NCI-H524 treated with DMSO at 0.1 percent for 48 hours (cell line): ENCODE measurements around the gene EEF1AKMT3.

Experiments used
- DNase-seq: peaks from one replicate; lab custom pipeline; 2025; lab: John Stamatoyannopoulos, UW

Gene EEF1AKMT3

DNA sequence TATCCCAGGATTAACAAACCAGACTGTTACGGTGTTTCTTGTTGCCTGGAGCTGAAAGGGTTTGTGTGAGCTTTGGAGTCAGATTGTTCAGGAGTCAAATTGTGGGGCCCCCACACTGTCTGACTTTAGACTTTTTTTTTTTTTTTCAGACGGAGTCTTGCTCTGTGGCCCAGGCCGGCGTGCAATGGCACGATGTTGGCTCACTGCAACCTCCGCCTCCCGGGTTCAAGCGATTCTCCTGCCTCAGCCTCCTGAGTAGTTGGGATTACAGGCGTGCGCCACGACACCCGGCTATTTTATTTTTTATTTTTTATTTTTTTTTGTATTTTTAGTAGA, 11.0 kb downstream of the EEF1AKMT3 start:
- no peak for DNase-seq

DNA sequence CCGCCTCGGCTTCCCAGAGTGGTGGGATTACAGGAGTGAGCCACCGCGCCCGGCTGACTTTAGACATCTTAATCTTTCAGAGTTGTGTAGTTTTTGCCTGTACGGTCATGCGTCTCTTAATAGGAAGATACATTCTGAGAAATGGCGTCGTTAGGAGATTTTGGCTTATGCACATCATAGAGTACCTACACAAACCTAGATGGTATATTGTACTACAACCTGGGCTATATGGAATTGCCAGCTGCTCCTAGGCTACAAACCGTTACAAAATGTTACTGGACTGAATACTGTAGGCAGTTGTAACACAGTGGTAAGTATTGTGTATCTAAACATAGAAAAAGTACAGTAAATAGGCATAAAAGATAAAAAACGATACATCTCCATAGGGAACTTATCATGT, 11.4 kb downstream of the EEF1AKMT3 start:
- DNase-seq: no peak

DNA sequence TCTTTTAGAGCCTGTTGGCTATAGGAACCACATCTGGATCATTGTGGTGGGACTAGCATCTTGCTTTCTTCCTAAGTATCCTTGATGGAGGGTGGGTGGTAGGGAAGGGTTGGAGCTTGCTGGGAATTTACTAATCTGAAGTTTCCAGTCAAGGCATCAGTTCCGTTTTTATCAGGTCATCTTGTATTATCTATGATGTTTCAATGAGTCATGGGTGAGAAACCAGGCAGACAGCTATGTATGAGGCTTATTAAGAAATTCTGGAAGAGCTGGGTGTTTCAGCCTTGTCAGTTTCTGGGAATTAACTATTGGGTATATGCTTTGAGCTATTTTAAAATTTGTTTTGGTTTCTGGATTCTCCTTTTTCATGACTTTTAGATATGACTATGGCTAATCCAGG, 21.5 kb downstream of the EEF1AKMT3 start:
- no peak for DNase-seq

DNA sequence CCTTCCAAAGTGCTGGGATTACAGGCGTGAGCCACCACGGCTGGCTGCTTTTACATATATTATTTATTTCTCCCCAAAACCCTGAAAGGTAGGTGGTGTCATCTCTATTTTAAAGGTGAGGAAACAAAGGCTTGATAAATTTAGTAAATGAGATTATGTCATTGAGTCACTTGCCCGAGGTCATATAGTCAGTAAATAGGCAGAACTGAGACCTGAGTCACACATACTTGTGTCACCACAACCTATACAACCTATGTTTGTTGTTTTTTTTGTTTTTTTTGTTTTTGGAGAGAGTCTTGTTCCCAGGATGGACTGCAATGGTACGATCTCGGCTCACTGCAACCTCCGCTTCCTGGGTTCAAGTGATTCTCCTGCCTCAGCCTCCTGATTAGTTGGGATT, 22.9 kb downstream of the EEF1AKMT3 start:
- no peak for DNase-seq

DNA sequence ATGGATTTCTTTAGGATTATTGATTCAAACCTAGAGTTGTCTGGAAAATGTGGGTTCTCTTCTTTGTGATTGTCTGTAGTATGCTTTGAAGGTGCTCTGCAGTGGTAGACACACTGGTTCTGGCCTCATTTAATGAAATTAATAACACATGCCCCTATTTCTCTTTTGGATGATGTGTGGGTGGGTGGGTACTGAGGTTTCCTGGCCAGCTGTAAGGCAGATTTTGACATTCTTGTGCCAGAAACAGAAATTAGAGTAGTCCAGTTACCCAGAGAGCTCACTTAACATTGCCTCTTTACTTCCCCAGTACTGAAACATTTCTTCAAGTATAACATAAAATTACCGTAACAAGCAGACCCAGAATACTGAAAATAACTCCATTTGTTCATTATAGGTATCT, 24.6 kb downstream of the EEF1AKMT3 start:
- DNase-seq: no peak

DNA sequence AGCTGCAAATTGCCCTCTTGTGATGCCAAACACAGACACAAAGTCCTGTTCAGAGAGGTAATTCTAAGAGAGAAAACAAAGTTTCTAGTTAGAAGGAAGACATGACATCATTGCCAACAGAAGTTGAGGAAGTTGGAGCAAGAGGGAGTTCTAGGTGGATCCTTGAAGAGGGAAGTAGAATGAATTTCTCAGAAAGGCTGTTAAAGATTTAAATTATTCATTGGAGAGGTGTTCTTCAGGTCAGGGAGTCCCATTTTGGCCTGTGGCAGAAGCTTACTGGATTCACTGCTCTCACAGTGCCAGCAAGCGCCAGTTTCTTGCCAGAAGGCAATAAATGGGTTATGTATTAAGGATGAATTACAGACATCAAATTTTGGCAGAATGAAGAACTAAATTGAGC, 25.5 kb downstream of the EEF1AKMT3 start:
- no peak for DNase-seq

DNA sequence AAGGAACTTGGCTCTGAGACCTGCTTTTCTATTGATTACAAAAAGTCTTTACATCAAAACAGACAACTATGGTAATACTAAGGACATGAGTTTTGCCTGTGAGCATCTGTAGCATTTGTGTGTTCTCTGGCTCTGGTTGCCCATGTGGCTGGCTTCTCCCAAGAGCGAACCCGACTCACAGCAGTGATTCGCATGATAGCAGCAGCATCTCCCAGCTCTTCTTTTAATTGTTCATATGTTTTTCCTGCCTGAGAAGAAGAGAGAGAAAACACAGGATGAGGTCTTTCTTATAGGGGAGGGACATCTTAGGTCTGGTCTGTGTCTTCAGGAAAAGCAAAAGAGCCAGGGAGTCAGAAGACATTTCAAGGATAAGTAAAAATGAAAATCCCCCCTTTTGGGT, 28.6 kb downstream of the EEF1AKMT3 start:
- DNase-seq: no peak

DNA sequence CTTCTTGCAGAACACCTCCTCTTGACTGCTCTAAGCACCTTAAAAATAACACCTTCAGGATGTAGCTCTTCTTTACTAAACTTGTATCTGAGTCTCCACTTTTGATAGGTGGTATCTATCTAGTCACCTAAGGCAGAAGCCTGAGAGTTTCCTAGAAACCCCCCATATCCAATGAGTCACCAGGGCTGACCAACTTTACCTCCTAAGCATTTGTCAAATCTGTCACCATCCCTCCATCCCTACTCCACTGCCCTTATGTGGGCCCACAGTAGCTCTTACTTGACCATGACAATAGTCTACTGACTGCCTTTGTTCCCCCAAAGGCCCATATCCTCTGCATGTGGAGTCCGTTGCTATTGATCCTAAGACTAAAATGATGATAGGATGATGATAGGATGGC, 30.2 kb downstream of the EEF1AKMT3 start:
- no peak for DNase-seq

DNA sequence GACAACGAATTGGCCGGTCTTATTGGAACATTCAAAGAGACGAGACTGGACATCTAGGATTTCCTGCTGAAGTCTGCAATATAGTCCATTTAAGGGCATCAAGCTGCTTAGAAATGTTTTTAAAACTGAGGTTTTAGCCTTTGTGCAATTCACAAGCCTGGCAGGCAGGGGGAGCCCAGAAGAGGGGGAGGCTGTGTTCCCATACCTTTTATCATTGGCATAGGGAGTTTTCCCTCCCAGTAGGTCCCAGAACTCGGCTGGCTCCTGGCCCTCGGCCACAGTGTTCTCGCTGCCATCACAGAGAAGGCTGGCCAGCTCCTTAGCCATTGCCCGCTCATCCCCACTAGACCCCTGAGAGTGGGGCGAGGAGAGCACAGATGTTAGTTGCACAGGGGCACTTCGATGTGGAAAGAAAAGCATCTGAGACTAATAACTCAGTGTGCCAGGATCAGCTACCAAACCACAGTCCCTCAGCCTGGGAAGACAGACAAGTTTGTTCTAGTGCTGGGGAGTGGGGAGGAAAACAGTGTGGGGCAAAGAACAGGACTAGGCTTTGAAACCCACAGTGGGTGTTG, 31.0 kb downstream of the EEF1AKMT3 start:
- no peak for DNase-seq

DNA sequence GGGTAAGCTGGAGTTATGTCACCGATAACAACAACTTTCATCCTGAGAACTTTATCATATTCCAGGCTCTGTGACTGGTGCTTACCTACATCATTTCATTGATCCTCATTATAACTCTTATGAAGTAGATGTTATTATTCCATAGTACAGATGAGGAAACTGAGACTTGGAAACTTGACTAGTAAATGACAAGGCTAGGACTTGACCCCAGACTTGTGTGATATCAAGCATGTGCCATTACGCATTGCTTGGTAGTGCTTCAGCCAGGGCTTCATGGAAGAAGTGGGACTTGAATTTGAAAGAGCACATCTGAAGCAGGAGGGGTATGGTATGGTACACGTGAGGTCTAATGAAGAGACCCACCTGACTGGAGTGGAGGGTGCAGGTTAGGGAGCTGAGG, 34.3 kb downstream of the EEF1AKMT3 start:
- DNase-seq: no peak

DNA sequence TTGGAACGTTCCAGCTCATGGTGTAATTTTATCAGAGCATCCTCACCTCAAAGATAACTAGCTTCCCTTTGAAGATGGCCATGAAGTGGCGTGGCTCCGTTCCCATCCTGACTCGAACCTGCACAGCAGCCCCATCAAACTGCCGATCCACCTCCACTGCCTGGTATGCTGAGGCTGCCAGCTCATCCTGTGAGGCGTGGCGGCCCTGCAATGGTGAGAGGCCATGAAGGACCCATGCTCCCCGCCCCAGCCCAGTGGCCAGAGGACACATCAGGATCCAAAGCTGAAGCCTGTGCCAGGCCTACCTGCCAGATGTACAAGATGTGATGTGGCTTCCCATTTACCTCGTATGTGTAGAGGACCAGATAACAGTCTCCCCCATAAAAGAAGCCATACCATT, 34.9 kb downstream of the EEF1AKMT3 start:
- no peak for DNase-seq

DNA sequence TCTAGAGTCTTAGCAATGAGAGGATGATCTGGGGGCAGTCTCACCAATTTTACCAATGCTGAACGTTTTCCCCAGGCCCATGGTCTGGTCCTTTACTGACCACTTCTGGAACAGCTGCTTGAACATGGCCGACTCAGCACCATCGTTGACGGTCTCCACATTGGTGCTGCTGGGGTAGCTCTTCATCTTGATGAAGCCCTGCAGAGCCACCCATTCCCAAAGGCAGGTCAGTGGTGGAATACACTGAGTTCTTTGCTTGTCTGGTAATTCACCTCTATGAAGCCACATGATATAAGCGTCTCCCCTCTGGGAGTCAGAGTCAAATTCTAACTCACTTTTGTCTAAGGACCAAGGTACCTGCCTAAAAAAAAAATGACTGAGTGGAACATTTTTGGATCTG, 35.9 kb downstream of the EEF1AKMT3 start:
- DNase-seq: no peak

DNA sequence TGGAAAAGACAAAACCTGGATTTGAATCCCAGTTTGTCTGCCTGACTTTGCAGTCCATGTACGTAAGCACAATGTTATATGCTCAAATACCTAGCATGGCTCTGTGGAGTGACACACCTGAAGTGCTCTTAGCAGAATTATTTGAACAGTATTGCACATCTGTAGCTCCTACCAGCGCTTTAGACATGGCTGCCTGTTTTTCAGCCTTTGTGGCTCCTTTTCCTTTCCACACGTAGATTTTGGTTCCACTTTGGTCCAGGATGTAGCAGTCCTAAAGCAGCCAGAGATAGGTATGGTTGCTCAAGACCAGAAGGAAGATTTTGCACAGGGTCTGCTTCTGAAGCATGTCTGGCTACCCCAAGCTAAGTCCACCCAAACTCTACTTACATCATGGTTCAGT, 37.0 kb downstream of the EEF1AKMT3 start:
- DNase-seq: no peak

DNA sequence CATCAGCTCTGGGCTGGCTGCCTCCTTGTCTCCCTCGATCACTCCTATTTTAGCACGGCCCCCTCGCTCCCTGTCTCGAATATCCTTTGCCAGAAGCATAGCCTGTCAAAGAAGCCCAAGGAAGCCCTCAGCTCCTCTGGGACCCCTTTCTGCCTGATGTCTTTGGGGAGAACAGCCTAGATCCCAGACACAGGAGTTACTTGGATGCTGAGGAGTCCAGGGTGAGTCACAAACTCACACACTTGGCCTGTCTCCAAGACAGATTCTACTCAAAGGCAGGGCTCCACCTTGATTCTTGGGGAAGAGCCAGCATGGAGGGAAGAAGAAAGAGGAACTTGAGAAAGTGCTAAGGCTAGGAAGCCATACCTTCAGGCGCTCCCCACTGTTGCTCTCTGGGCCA, 38.0 kb downstream of the EEF1AKMT3 start:
- no peak for DNase-seq

DNA sequence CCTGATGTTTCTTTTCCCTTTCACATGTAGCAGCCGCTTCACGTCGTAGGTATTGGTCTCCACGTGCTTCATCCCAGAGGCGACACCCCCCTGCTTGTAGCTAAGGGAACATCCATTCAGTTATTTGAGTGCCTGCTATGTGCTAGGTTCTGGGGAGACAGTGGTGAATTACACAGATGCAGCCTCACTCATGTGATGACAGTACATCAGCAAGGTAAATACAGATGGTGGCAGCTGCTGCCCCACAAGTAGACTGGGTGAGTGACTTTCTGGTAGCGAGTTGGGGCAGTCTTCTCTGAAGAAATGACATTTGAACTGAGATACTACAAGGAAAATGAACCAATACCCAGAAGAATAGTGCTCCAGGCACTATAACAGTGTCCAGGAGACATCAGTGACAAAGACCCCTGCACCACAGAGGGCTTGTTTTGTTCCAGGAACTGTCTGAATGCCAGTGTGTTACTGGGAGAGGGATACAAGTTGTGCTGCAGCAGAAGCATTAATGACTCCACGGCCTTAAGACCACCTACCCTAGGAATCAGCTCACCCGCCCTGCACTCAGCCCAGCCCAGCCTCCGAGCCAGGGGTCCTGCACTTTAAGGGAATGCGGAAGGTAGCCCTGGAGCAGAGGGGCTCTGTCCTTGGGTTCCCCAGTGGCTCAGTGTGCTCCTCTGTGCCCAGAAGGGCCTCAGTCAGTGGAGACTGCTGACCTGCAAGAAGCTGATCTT, 38.8 kb downstream of the EEF1AKMT3 start:
- DNase-seq: no peak

DNA sequence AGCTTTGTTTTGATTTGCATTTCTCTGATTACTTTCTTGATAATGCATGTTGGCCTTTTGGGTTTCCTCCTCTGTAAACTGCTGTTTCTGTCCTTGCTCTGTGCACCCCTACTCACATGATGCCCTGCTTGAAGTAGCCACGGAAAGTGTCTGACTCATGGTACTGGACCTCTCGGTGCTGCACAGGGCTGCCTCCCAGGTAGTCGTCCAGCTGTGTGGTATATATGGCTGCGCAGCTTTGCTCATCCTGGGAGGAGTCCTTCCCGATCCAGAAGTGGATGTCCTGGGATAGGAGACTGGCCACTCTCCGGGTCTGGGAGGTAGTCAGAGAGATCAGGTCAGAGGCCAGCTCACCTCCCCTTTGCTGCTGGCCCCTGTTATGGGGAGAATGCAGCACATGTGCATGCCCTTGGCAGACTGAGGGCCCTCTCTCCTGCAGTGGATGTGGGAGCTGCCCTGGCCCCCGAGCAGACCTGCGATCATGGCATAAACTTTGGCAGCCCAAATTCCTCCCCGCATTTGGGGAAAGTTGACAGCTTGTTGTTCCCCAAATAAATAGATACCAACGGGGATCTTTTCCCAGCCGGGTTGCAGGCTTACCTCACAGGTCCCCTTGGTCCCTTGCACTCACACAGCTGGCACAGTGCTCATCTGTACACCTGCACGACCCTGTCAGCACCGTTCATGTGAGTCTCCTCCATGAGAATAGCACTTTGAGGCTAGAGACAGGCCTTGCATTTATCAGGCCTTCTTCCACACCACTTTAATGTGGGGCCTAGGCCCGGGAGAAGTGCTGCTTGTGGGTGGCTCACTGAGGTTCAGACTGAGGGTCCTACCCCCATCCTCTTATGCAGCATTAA, 40.9 kb downstream of the EEF1AKMT3 start:
- DNase-seq: no peak

DNA sequence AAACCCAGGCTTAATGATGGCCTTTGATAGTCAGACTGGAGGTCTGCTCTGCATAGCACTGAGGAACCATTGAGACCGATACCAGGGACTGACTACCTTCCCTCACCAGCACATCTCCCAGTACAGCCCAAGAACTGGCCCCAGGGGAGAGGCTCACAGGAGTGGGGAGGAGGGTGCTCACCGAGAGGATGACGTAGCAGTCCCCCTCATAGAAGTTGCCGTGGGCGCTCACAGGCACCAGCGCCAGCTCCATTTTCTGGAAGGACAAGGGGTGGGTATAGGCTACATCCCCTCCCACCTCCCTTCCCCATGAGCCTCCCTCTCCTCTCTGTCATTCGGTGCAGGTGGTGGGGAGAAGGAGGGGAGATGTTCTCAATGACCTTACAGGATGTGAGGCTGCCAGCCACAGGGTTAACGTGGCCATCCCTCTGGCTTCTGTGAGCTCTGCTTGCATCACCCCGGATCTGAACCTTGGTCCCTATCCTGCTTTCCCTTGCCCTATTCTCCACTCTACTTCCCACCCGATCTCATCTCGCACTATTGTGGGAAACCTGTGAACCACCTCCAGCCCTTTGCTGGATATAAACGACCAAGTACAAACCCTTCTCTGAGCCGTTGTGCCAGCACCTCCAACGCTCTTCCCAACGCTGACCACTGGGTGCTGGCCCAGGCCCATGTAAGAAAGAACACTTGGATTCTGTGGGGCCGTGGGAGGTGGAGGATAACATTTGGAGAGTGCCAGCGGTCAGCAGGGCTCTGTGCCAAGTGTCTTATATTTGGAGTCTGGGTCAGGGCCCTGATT, 41.8 kb downstream of the EEF1AKMT3 start:
- no peak for DNase-seq

DNA sequence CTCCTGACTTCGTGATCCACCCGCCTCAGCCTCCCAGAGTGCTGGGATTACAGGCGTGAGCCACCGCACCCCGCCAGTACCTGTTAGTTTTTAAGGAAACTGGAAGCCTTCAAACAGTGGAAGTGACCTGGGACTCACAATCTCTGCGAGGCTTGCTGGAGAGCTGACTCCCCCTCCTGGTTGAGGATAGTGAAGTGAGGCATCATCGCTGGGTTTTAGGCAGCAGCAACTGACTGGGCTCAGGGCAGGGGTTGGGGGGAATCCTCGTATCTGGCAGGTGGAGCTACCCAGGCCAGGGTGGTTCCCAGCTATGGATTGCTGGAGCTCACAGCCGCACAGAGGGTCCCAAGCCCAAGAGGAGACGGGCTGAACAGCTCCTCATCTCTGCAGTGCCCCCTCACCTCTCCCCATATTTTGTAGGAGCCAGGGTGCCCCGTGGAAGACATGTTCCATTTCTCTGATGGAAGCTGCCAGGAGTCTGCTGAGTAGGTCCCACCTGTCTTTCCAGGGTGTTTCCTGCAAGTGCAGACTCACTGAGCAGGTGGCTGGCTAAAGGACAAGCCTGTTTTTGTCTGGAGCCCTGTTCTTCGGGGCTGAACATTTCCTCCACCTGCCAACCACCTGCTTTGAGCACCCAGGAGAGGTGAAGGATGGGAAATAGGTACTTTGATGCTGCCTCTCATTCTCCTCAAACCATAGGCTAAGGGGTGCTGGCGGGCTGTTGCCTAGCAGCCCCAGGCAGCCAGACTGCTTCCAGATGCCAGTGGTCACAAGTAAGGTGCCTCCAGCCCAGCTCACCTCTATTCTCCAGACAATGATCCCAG, 43.0 kb downstream of the EEF1AKMT3 start:
- DNase-seq: no peak

DNA sequence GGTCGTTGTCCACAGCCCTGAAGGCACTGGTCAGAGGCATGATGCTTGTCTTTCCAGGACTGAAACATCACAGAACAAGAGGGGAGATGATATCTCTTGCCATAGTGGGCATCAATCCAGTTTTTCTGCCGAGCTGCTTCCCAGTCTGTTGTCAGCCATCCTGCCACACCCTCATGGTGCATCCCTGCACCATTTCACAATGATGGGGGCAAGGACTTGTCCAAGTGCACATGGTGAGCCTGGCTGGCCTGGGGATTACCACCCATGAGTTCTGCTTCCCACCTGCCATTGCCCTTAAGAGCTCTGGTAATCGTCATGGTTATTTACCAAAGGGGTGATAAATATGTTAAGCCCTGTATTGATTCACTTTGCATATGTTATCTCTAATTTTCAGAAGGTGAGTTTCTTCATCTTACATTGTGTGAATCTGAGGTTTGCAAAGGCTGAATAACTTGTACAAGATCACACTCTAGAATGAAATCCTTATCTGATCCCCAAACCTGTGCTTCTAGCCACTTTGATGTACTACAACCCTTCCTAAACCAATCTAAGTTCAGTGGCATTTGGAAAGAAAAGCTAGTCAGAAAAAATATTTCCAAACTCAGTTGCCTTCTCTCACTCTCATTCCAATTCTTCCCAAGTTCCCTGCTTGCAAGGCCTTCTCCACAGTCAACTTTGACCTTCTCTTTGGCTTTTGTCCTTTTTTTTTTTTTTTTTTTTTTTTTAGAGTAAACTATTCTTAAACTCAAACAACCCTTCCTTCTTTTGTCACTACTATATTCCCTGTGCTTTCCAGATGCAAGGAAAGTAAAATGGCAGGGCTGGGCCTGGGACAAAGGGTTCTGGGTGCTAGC, 43.8 kb downstream of the EEF1AKMT3 start:
- no peak for DNase-seq

DNA sequence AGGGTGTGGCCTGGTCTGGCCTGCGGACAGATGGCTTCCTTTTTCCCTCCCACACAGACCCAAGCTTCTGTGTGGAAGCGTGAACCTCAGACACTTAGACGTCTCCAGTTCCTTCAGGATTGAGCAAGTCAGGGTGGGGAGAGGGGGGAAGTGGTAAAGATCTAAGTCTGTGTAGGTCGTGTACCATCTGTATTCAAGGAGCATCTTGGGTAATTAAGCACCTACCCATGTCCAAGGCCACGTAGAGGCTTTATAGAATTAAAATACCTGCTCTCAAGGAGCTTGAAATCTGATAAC, 44.4 kb downstream of the EEF1AKMT3 start:
- peak; percentile 82 for DNase-seq
